Adipose tissue (tissue), 3 donors: Measurements from ENCODE around the gene ESYT2. TPM values are rescaled to one million over a fixed set of nuclear protein-coding genes. Genes with fewer than 3 reads are reported as not detected.

ENCODE experiments used
- H3K27ac ChIP-seq: one replicate; pipeline ENCODE4 v1.5.1; 2013; ENCODE audit warnings: low read depth, low read length
- WGBS, 3 donors: extraction: QIAGEN DNeasy Blood & Tissue Kit; methylation state at CpG; one replicate each; pipeline ENCODE4 v1.1.7; 2013; 5-methylcytosine and 5-hydroxymethylcytosine counted together
- polyA plus RNA-seq, 3 donors: library from polyadenylated mRNA; stranded (reverse); fragments of 200-250 nt; gene quantifications; one replicate each; pipeline ENCODE4 v1.2.3, GENCODE V29; 2013
- donor health status: healthy with polysubstance abuse.
- donor health status: Bipolar disorder and iron deficiency.
- donor health status: healthy.

ESYT2 gene
- polyA plus RNA-seq, 3 donors, result 22.0 to 37.9 (median 22.1) TPM

GRCh38 chr7:158831738-158832091, 2.4 kb upstream of the ESYT2 start:
- H3K27ac ChIP-seq, result no peak overlapping the region
- WGBS, 3 donors, result 79 to 90% (median 81%) methylated on average over 6 of the region's 6 CpGs

GRCh38 chr7:158830211-158830723, 958 bp upstream of the ESYT2 start:
- H3K27ac ChIP-seq, result peak overlapping the region; percentile 60

GRCh38 chr7:158829021-158829341, 328 bp downstream of the ESYT2 start:
- WGBS, 3 donors, result 0 to 1% (median 1%) methylated on average over 23 to 38 of the region's 38 CpGs

More at GRCh38 chr7:158830211-158830723, 958 bp upstream of the ESYT2 start:
- WGBS, 3 donors, result 2 to 4% (median 2%) methylated on average over 13 to 14 of the region's 14 CpGs

GRCh38 chr7:158828133-158829020, 932 bp downstream of the ESYT2 start:
- 1% methylated on average over 78 to 82 of the region's 82 CpGs for WGBS, 3 donors
- H3K27ac ChIP-seq, result peak overlapping the region; percentile 95

More at GRCh38 chr7:158829021-158829341, 328 bp downstream of the ESYT2 start:
- peak overlapping the region; percentile 95 for H3K27ac ChIP-seq

- WGBS, 3 donors, result 19 to 40% (median 24%) methylated on average over 13 of the region's 13 CpGs
- H3K27ac ChIP-seq, result no peak overlapping the region
These were observed 1.7 kb downstream of the ESYT2 start for GRCh38 chr7:158827411-158828132.

GRCh38 chr7:158825628-158826289, 3.5 kb downstream of the ESYT2 start:
- no peak overlapping the region for H3K27ac ChIP-seq
- WGBS, 3 donors, result 92 to 94% (median 93%) methylated on average over 8 of the region's 8 CpGs

- no peak overlapping the region for H3K27ac ChIP-seq
These were observed 5.3 kb downstream of the ESYT2 start for GRCh38 chr7:158824028-158824427.

GRCh38 chr7:158821171-158822031, 7.9 kb downstream of the ESYT2 start:
- H3K27ac ChIP-seq, result peak overlapping the region; percentile 66
- 53 to 83% (median 53%) methylated on average over 14 of the region's 14 CpGs for WGBS, 3 donors

More at GRCh38 chr7:158824028-158824427, 5.3 kb downstream of the ESYT2 start:
- 25 to 46% (median 33%) methylated on average over 4 of the region's 4 CpGs for WGBS, 3 donors

- 89 to 94% (median 91%) methylated on average over 3 of the region's 3 CpGs for WGBS, 3 donors
- H3K27ac ChIP-seq, result no peak overlapping the region
These were observed 8.7 kb downstream of the ESYT2 start for GRCh38 chr7:158820656-158821055.

GRCh38 chr7:158819571-158820203, 9.6 kb downstream of the ESYT2 start:
- WGBS, 3 donors, result 54 to 77% (median 60%) methylated on average over 7 of the region's 7 CpGs
- H3K27ac ChIP-seq, result no peak overlapping the region

- 7 to 30% (median 9%) methylated on average over 15 of the region's 15 CpGs for WGBS, 3 donors
- peak overlapping the region; percentile 56 for H3K27ac ChIP-seq
These were observed 10.7 kb downstream of the ESYT2 start for GRCh38 chr7:158818325-158819213.

- WGBS, 3 donors, result 38 to 70% (median 64%) methylated on average over 2 of the region's 2 CpGs
- H3K27ac ChIP-seq, result no peak overlapping the region
These were observed 12.3 kb downstream of the ESYT2 start for GRCh38 chr7:158816995-158817394.

GRCh38 chr7:158816271-158816670, 13.0 kb downstream of the ESYT2 start:
- H3K27ac ChIP-seq, result no peak overlapping the region
- 57 to 65% (median 65%) methylated on average over 3 of the region's 3 CpGs for WGBS, 3 donors

GRCh38 chr7:158815800-158816128, 13.5 kb downstream of the ESYT2 start:
- WGBS, 3 donors, result 83 to 95% (median 84%) methylated on average over 6 of the region's 6 CpGs

GRCh38 chr7:158815083-158815799, 14.1 kb downstream of the ESYT2 start:
- WGBS, 3 donors, result 39 to 60% (median 44%) methylated on average over 7 of the region's 7 CpGs
- no peak overlapping the region for H3K27ac ChIP-seq

More at GRCh38 chr7:158815800-158816128, 13.5 kb downstream of the ESYT2 start:
- H3K27ac ChIP-seq, result no peak overlapping the region

GRCh38 chr7:158814637-158815036, 14.7 kb downstream of the ESYT2 start:
- no peak overlapping the region for H3K27ac ChIP-seq

More at GRCh38 chr7:158814637-158815036, 14.7 kb downstream of the ESYT2 start:
- WGBS, 3 donors, result 70 to 96% (median 85%) methylated on average over 2 of the region's 2 CpGs
